Stimulated activated CD4-positive, alpha-beta T cell treated with anti-CD3 and anti-CD28 coated beads, Interleukin-4, amount 100 ng/mL, for 24 hours (primary cell): ENCODE results near the gene RFX1.
A peak's percentile ranks its signal among the peaks of the same experiment; 100 is the strongest.
"Not testable (repeated sequence)": the region's sequence is repeated elsewhere in the genome, so short reads cannot be mapped to it uniquely, and the experiment has no call there.

Source experiments
- DNase-seq: peaks from one replicate; pipeline ENCODE4 v3.0.0-alpha.2; 2020

Gene RFX1

GRCh38 chr19:13978351-13979243 lies 27.5 kb downstream of the RFX1 start:
- no peak for DNase-seq

- DNase-seq, result no peak
These were observed 28.3 kb downstream of the RFX1 start for GRCh38 chr19:13977803-13978202.

- DNase-seq, result no peak
These were observed 29.7 kb downstream of the RFX1 start for GRCh38 chr19:13976446-13976845.

GRCh38 chr19:13975870-13976269 lies 30.2 kb downstream of the RFX1 start:
- no peak for DNase-seq

- DNase-seq, result peak; percentile 41
These were observed 32.0 kb downstream of the RFX1 start for GRCh38 chr19:13974073-13974472.

- not testable (repeated sequence) for DNase-seq
These were observed 32.6 kb downstream of the RFX1 start for GRCh38 chr19:13973479-13973878.

GRCh38 chr19:13972368-13973155 lies 33.6 kb downstream of the RFX1 start:
- DNase-seq, result no peak

GRCh38 chr19:13971868-13972267 lies 34.3 kb downstream of the RFX1 start:
- not testable (repeated sequence) for DNase-seq

GRCh38 chr19:13969897-13970296 lies 36.2 kb downstream of the RFX1 start:
- DNase-seq, result no peak

GRCh38 chr19:13968999-13969398 lies 37.1 kb downstream of the RFX1 start:
- no peak for DNase-seq

GRCh38 chr19:13968383-13968935 lies 37.7 kb downstream of the RFX1 start:
- DNase-seq, result no peak

- not testable (repeated sequence) for DNase-seq
These were observed 38.9 kb downstream of the RFX1 start for GRCh38 chr19:13967206-13967605.

GRCh38 chr19:13966684-13967128 lies 39.4 kb downstream of the RFX1 start:
- DNase-seq, result no peak

GRCh38 chr19:13965926-13966683 lies 40.0 kb downstream of the RFX1 start:
- no peak for DNase-seq

GRCh38 chr19:13965377-13965896 lies 40.7 kb downstream of the RFX1 start:
- DNase-seq, result no peak

GRCh38 chr19:13964776-13965175 lies 41.3 kb downstream of the RFX1 start:
- no peak for DNase-seq

- DNase-seq, result no peak
These were observed 42.5 kb downstream of the RFX1 start for GRCh38 chr19:13963603-13964105.

GRCh38 chr19:13962699-13963602 lies 43.2 kb downstream of the RFX1 start:
- DNase-seq, result no peak

GRCh38 chr19:13961826-13962698 lies 44.1 kb downstream of the RFX1 start:
- no peak for DNase-seq
